SIG-M5 (cell line): ENCODE measurements around the gene CAMKK2.
A peak's percentile ranks its signal among the peaks of the same experiment; 100 is the strongest.

Experiments
- DNase-seq: peaks from one replicate; lab custom pipeline; 2025; lab: John Stamatoyannopoulos, UW

CAMKK2 gene

GRCh38 chr12:121196902-121197301, 99.6 kb downstream of the CAMKK2 start:
- peak; percentile 82 for DNase-seq

- DNase-seq = no peak
Measured at GRCh38 chr12:121191151-121191550, 105.4 kb downstream of the CAMKK2 start.

- DNase-seq = peak; percentile 40
Measured at GRCh38 chr12:121190523-121191031, 105.9 kb downstream of the CAMKK2 start.

- no peak for DNase-seq
Measured at GRCh38 chr12:121189619-121190155, 106.8 kb downstream of the CAMKK2 start.

GRCh38 chr12:121189131-121189530, 107.4 kb downstream of the CAMKK2 start:
- no peak for DNase-seq

- no peak for DNase-seq
Measured at GRCh38 chr12:121188227-121188626, 108.3 kb downstream of the CAMKK2 start.
